Duodenal mucosa (tissue), 2 donors: ENCODE measurements around the gene HEXIM2.
A peak's percentile ranks its signal among the peaks of the same experiment; 100 is the strongest.

Experiments
- H3K27ac ChIP-seq: one replicate; pipeline ENCODE4 v1.7.0; 2013; ENCODE audit warnings: low read depth, low read length
- H3K27me3 ChIP-seq, 2 donors: one replicate each; pipeline ENCODE4 v1.7.0; 2013; ENCODE audit warnings: low read length in 2 of 2, control low read depth in 1 of 2; ENCODE audit not compliant: insufficient read depth in 2 of 2, control insufficient read depth in 1 of 2
- H3K36me3 ChIP-seq, 2 donors: one replicate each; pipeline ENCODE4 v1.7.0; 2013; ENCODE audit warnings: low read length in 2 of 2, control low read depth in 1 of 2; ENCODE audit not compliant: insufficient read depth in 2 of 2, control insufficient read depth in 1 of 2
- H3K4me1 ChIP-seq, 2 donors: one replicate each; pipeline ENCODE4 v1.7.0; 2013; ENCODE audit warnings: low read length in 2 of 2, control low read depth in 1 of 2; ENCODE audit not compliant: insufficient read depth in 2 of 2, control insufficient read depth in 1 of 2
- H3K4me3 ChIP-seq, 2 donors: one replicate each; pipeline ENCODE4 v1.7.0; 2013; ENCODE audit warnings: low read length in 2 of 2, low read depth in 1 of 2
- H3K9ac ChIP-seq, 2 donors: one replicate each; pipeline ENCODE4 v1.7.0; 2013; ENCODE audit warnings: low read length in 2 of 2, low read depth in 1 of 2
- H3K9me3 ChIP-seq, 2 donors: one replicate each; pipeline ENCODE4 v1.7.0; 2013; ENCODE audit warnings: low read length in 2 of 2, control low read depth in 1 of 2; ENCODE audit not compliant: control insufficient read depth in 1 of 2

The HEXIM2 gene

GRCh38 chr17:45128331-45128730, 33.3 kb upstream of the HEXIM2 start:
- Histone ChIP-seq H3K4me1 (peaks cover 59 to 66% of the 10 kb centered on the region in 2 donors), H3K9ac (peak overlapping the region in 1 of 2 donors; percentile 18), H3K27me3 (no peaks in the 10 kb centered on the region), H3K27ac (no peak overlapping the region), H3K4me3 (peak overlapping the region in 1 of 2 donors; percentile 21), H3K36me3 (no peaks in the 10 kb centered on the region), H3K9me3 (no peaks in the 10 kb centered on the region)

GRCh38 chr17:45128989-45129388, 32.7 kb upstream of the HEXIM2 start:
- Histone ChIP-seq H3K27me3 (no peaks in the 10 kb centered on the region), H3K4me1 (peaks cover 52 to 61% of the 10 kb centered on the region in 2 donors), H3K4me3 (no peak overlapping the region), H3K9ac (no peak overlapping the region), H3K9me3 (no peaks in the 10 kb centered on the region), H3K27ac (no peak overlapping the region), H3K36me3 (no peaks in the 10 kb centered on the region)

- Histone ChIP-seq H3K4me3 (no peak overlapping the region), H3K36me3 (no peaks in the 10 kb centered on the region), H3K27me3 (no peaks in the 10 kb centered on the region), H3K4me1 (peaks cover 47 to 56% of the 10 kb centered on the region in 2 donors), H3K9me3 (no peaks in the 10 kb centered on the region), H3K27ac (no peak overlapping the region), H3K9ac (no peak overlapping the region)
Measured at GRCh38 chr17:45129426-45129939, 32.2 kb upstream of the HEXIM2 start.

GRCh38 chr17:45129940-45130680, 31.6 kb upstream of the HEXIM2 start:
- Histone ChIP-seq H3K4me1 (peaks cover 45 to 53% of the 10 kb centered on the region in 2 donors), H3K27me3 (no peaks in the 10 kb centered on the region), H3K27ac (no peak overlapping the region), H3K9me3 (no peaks in the 10 kb centered on the region), H3K36me3 (no peaks in the 10 kb centered on the region), H3K9ac (no peak overlapping the region), H3K4me3 (no peak overlapping the region)

GRCh38 chr17:45130681-45131615, 30.7 kb upstream of the HEXIM2 start:
- Histone ChIP-seq H3K9me3 (no peaks in the 10 kb centered on the region), H3K27ac (no peak overlapping the region), H3K4me1 (peaks cover 48 to 56% of the 10 kb centered on the region in 2 donors), H3K36me3 (no peaks in the 10 kb centered on the region), H3K27me3 (no peaks in the 10 kb centered on the region), H3K4me3 (peak overlapping the region in 1 of 2 donors; percentile 53), H3K9ac (peak overlapping the region in 1 of 2 donors; percentile 1)

GRCh38 chr17:45131616-45132319, 29.9 kb upstream of the HEXIM2 start:
- H3K9ac ChIP-seq: peak overlapping the region; percentile 46 to 51
- no peak overlapping the region for H3K27ac ChIP-seq
- H3K27me3 ChIP-seq: no peaks in the 10 kb centered on the region
- no peaks in the 10 kb centered on the region for H3K9me3 ChIP-seq
- no peaks in the 10 kb centered on the region for H3K36me3 ChIP-seq
- peak overlapping the region; percentile 53 to 62 for H3K4me3 ChIP-seq
- peaks cover 56 to 64% of the 10 kb centered on the region in 2 donors for H3K4me1 ChIP-seq

- H3K27ac ChIP-seq: peak within 1 kb of the TSS; percentile 94
- H3K27me3 ChIP-seq: no peaks in the 10 kb centered on the region
- peaks cover 56 to 65% of the 10 kb centered on the region in 2 donors for H3K4me1 ChIP-seq
- H3K4me3 ChIP-seq: peak within 1 kb of the TSS; percentile 87 to 89
- H3K9me3 ChIP-seq: no peaks in the 10 kb centered on the region
- H3K9ac ChIP-seq: peak within 1 kb of the TSS; percentile 84 to 95
- no peaks in the 10 kb centered on the region for H3K36me3 ChIP-seq
Measured at GRCh38 chr17:45132320-45132571, 29.4 kb upstream of the HEXIM2 start, which contains the start of gene PLCD3. Gene PLCD3 (minus strand): TSS chr17:45132515. CDS start chr17:45132410, 105 bp downstream.

- Histone ChIP-seq H3K27ac (peak overlapping the region; percentile 94), H3K4me3 (peak overlapping the region; percentile 87 to 89), H3K9ac (peak overlapping the region; percentile 84 to 95), H3K36me3 (no peaks in the 10 kb centered on the region), H3K9me3 (no peaks in the 10 kb centered on the region), H3K4me1 (peaks cover 56 to 59% of the 10 kb centered on the region in 2 donors), H3K27me3 (no peaks in the 10 kb centered on the region)
Measured at GRCh38 chr17:45132572-45133463, 28.9 kb upstream of the HEXIM2 start.
